RKO (cell line): ENCODE measurements around the gene IGF1R.

ENCODE experiments used
- DNase-seq: peaks from one replicate; pipeline ENCODE4 v3.0.0-alpha.2; 2016; ENCODE audit warnings: low spot score

The IGF1R gene

DNA sequence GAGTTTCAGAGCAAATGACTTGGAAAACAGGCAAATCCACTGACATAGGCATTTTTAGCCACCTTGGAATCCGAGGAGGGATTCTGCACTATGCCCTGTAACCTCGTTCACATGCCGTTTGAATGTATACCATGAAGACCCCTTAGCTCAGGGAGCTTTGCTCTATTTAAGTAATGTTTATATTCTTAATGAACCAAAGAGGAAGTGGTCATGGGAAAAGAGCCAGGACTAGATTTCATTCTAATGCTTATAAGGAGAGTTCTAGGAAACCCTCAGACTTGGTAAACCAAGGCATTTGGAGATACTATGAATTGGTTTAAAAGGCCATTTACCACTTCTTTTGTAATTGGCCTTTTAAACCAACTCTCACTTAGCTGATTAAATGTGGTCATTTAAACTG, 178.9 kb downstream of the IGF1R start:
- DNase-seq, result no peak

DNA sequence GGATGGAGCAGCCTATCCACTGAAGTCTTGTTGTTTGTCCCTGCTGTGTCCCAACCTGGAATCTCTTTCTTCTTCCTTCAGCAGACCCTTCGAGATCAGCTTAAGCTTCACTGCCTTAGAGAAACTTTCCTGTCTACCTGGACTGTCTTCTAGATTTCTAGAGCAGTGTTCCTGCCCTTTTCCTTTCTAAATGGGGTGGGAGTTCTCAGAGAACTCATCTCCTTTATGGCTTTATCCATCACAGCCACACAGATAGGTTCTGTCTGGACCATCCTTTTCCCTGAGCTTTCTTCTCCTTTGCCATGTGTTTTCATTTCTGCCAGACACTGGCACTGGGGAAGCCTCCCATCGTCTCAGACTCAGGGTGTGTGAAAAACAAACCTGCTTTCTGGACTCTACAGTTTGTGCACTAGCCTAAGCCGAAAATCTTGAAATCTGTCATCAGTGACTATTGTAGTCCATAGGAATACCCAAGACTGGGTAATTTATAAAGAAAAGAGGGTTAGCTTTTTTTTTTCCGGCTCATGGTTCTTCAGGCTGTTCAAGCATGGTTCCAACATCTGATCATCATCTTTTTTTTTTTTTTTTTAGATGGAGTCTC, 181.8 kb downstream of the IGF1R start:
- no peak for DNase-seq

DNA sequence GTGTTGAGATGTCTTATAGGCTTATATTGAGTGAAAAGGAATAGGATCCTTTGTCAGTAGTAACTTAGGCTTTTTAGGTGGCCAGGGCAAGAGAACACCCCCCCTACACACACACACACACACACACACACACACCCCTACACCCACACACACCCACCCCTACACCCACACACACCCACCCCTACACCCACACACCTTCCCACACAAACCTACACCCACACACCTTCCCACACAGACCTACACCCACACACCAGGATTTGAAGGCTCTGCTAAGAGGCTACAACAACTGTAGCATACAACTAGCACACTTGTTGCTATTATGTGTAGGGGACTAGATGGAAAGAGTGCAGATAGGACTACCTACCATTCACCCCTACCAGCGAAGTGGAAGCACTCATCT, 186.6 kb downstream of the IGF1R start:
- DNase-seq, result no peak

DNA sequence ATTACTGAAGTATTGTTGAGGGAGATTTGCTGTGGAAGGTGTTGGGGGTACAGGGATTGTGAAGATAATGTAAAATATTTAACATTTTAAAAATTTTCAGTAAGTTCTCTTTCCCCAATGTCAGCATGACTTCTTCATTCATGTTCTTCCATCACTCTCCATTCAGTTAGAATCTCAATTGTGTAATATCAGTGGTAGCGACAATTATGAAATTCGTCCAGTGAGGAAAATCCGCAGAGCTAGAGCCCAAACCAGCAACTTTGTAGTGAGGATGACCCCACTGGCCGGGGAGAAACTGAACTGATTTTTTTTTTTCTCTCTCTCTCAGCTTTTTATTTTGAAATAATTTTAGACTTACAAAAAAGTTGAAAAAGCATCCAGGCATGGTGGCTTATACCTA, 187.5 kb downstream of the IGF1R start:
- DNase-seq, result no peak

DNA sequence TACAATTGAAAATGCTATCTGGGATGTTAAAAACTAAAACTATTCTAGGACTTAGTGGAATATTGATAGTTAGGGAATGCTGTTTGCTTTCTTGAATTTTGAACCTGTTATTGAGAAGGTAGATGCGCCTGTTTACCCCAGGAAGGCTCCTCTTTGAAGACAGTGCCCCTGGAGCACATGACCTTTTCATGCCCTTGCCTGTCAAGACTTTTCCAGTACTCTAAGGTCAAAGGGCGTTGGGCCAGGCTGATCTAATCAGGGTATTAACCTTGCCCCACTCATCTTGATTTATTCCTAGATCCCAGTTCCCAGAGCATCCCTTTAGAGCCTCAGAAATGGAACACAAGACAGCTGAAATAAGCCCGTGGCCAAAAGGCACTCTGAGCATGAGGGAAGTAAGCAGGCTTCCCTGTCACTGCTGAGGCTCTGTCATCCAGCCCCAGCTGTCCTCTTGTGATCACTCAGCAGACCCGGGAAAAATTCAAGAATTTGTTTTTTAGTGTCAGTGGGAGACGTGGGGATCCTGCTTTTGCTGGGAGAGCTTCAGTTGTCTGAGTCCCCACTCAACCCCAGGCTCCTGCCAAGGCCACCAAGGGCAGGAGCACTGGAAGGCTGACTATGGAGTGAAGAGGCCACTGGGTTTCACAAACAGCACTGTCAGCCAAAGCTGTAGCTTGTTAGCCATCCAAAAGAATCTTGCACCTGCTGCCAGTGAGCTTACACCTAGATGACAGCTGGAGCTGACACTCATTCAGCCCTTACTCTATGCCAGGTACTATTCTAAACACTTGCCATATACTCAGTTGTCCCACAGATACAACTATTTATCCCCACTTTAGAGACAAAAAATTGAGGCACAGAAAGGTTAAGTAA, 190.3 kb downstream of the IGF1R start:
- DNase-seq, result no peak

DNA sequence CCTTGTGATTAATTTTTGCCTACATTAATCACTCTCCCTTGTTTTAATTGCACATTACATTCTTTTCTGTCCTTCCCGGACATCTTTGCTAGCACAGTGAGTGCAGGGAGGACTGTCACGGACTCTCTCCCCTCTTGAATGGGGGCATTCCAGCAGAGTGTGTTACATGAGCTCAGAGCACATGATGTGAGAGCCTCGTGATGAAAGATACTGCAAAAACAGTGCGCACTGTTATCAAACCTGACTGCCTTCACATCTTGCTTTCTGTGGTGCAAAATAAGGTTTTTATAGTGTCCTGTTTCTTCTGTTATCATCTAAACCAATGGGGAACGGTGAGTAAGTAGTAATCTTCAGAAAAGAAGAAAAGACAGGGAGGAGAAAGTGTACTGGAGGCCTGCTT, 191.7 kb downstream of the IGF1R start:
- DNase-seq, result no peak

DNA sequence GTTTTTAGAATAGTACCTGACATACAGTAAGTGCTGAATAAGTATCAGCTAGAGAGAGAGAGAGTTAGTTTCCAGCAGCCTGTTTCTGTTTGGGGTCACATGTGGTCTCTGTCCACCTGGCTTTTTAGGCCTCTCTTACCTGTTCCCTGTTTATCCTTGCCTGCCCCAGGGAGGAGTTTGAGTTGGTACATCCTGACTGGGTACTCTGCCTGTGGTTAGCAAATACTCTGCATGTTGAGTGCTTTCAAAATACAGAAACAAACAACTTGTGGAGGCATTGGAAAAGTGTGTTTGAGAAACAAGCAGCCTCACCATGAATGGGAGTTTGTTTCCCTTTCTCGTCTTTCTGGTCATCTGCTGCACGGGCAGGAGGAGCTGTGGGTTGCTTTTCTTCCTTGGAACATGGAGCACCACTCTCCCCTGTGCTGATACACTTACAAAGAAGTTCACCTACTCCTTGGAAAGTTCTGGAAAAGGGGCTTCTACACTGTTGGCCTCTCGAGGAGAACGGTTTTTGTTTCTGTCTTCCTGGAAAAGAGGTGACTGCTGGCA, 193.2 kb downstream of the IGF1R start:
- no peak for DNase-seq

DNA sequence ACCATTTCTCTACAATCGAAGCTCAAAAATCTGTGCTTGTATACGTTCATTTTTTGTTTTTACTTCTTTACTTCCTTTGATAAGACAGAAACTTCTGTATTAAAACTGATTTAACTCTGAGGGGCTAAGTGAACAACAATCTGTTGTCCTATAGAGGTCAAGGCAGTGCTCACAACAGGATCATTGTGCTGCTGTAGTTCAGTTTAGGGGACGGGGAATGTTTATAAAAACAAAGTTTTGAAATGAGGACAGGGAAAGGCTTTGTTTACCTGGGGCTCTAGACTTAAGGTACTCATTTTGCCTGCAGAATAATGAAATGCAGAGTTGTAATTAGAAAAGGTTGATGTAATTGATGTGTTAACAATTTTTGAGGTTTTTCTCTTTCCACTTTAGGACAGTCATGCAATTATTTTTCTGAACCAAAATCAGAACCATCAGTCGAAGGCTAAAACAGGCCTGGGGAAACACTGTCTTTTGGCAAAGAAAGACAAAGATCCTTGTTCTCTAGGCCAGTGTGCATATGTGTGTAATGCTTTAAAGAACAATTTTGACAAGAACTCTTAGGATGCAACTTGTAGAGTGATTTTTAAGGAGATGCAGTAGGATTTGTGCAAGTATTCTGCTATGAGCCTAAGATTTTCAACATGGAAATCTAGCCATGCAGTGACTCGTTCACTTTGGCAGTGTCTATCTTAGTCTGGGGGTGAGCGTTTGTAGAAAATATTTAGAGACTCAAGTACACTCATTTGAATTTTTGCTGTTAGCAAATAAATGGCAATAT, 194.0 kb downstream of the IGF1R start:
- no peak for DNase-seq

DNA sequence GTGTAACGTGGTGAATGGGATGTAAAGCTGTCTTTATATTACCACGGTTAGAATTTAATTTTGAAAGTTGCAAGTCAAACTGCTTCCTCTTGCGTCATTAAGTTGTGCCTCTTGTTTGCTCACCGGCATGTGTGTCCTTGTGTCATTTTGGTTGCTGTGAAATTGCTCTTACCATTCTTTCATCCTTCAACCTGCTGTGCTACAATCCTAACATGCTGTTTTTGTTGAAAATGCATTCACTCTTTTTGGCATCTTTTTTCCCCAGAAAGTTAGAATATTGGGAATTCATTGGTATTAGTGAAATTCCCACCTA, 194.6 kb downstream of the IGF1R start:
- no peak for DNase-seq

DNA sequence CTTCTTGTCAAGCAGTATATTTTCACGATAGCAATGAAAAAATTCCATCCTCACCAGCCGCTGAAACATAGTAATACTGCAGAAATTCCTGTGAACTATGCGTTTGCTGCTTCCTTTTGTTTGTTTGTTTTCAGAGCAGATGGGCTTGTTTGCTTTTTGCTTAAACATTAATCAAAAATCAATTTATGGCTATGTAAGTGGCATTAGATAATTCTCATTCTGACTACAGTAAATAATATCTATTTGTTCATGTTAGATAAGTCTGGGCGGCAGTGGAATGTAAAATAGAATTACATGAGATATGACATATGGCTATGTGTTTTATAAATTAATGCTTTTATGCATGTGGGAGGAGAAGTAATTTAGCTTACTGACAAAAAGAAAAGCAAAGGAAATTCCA, 195.5 kb downstream of the IGF1R start:
- no peak for DNase-seq

DNA sequence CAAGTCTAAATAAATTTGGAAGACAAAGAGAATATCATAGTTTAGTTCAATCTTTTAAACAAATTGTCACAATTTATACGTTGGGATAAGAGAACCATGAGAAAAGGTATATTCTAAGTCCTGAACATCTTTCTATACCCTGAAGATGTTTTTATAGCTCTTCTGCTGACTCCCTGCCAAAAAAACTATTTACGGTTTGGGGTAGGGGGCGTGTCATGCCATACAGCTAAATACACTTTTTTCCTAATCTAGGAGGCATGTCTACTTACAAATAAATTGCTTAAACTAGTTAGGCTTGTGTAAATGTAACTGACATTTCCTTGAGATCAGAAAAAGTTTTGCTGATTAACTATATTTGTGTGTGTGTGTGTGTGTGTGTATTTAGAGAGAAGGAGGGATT, 195.9 kb downstream of the IGF1R start:
- no peak for DNase-seq

DNA sequence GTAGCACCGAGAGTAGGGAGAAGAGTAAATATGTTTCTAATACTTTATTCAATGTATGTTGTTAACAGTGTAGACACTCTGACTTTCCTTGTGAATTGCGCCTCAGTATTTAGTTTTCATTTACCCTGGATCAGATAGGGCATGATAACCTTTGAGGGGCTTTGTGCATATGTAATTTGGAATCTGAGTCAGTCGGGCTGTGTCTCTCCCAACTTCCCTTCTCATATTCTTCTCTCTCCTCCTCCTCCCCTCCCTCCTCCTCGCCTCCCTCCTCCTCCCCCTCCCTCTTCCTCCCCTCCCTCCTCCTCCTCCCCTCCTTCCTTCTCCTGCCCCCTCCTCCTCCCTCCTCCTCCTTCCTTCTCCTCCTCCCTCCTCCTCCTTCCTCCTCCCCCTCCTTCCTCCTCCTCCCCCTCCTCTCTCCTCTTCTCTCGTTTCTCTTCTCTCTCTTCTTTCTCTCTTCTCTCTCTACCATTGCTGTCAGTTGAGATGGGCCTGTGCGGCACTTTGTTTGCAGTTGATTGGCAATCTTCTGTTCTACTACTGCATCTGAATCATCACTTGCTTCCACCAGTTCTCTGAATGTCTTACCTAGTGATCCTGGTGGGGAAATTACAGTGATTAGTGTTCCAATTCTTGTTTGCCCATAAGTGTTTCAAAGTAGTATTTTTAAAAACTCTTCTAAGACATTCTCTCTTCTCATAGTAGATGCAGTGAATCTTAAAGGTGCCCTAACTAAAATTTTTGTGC, 197.0 kb downstream of the IGF1R start:
- no peak for DNase-seq

DNA sequence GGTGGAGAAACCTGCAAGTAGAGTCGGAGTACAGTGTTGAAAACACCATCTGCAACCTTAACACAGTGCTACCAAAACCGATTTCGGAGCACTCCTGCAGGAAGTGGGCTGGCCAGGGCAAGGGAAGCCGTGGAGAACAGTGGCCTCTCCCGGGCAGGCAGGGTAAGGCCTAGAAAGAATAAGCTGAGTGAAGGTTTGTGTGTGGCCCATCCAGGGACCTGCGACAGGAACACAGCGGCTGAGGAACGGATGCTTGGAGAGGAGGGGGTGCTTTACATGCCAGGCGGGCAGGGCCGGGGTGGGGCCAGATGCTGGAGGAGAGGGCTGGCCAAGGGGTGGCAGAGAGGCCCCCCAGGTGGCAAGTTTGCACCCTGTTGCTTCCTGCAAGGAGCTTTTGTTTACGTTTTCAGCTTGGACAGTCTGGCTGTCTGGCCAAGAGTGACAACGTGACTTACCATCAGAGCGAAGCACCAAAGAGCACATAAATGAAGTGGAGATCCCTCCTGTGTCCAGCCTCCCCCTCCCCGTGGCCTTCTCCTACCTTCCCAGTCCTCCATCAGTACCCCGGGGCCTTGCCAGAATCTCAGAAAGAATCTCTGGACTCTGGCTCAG, 202.7 kb downstream of the IGF1R start:
- DNase-seq, result peak; percentile 81

DNA sequence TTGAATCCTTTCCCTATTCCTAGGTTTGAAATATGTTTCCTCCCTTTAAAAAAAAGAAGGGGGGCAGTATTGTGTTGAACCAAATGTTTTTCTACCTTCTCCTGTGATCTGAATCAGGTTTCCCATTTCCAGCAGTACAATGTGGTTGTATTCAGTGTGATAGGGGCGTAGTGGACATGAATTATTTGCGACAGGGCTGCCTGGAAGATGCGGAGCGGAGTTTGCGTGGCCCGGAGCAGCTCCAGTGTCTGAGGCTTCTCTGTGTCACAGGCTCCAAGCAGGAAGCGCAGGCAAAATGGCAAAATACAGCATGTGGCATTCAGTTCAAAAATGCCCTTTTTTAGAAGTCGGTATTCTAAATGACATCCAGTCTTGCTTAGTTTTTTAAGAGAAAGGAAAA, 204.8 kb downstream of the IGF1R start:
- peak; percentile 92 for DNase-seq

DNA sequence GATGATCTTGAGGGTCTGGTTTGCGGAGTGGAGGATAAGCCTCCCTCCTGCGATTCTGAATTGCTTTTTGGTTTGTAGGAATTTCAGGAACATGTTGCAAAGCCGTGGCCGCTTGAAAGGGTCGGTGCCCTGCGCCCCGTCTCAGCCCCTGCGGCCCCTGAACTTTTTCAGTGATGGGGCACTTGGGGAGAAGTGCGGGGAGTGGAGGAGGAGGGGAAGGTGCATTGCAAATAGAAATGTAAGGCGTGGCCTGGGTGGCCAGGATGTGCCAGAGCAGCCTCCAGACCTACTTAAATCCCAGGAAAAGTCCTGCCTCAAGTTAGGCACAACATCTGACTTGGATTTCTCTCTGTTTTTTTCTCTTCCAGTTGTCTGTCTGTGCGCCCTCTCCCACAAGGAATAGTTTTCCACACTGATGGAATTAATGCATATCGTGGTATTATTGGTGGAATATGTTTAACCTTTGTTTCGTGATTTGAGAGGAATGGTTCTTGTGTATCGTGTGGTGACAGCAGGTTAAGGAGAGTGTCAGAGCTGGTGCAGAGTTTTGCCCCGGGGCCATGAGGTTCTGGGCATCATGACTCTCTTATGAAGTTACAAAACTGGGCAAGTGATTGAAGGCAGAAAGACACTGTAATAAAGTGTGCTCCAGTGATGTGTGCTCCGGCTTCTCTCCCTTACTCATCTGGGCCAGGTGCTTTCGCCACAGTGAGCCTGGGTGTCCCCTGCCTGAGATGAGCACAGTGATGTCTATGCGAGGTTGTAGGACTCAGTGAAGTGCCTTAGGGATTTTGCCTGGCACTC, 205.5 kb downstream of the IGF1R start:
- no peak for DNase-seq

DNA sequence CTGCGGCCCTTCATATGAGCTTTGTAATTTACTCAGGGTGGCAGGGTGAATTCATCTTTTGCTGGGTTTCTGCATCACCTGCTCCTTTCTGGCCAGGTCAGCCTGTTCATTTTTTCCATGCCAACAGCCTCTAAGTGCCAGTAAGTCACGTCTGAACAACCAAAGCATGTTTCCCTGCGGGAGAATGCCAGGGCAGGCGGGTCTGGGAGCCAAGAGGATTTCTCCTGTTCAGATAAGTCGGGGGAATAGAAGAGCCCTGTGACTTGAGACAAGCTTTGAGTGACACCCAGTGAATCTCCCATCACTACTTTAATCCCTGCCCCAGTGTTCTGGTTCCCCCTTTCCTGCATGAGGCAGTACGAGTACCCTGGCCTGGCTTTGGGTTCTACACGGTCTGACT, 206.2 kb downstream of the IGF1R start:
- DNase-seq, result no peak

DNA sequence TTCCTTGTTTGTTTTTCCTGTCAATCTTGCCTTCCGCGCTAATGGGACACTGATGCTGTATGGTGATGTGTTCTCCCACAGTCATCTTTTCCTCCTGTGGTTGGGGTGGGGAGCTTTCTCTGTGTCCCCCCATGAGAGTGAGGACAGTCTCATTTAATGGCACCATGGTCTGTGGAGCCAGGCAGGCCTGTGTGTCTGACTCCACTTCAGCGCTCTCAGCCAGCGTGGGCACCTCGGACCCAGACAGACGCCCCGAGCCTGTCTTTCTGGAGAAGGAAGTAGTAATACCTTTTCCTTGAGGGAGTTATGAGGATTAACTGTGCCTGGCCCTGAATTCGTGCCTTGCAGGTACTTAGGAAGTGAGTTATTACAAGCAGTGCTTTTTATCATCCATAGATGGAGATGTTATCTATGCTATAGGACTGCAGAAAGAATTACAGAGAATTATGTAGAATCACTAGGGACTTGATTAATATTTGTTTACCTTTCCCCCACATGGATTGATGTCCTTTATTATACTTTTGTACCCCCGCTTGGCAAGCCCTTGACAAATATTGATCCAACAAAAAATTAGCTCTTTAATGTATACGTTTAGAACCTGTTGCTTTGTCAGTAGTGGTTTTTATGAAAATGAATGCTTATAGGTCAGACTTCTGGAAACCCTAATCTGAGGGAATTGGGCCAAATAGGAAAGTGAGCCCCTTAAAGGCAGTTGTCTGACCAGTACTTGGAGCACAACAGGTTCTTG, 206.9 kb downstream of the IGF1R start:
- DNase-seq, result no peak

DNA sequence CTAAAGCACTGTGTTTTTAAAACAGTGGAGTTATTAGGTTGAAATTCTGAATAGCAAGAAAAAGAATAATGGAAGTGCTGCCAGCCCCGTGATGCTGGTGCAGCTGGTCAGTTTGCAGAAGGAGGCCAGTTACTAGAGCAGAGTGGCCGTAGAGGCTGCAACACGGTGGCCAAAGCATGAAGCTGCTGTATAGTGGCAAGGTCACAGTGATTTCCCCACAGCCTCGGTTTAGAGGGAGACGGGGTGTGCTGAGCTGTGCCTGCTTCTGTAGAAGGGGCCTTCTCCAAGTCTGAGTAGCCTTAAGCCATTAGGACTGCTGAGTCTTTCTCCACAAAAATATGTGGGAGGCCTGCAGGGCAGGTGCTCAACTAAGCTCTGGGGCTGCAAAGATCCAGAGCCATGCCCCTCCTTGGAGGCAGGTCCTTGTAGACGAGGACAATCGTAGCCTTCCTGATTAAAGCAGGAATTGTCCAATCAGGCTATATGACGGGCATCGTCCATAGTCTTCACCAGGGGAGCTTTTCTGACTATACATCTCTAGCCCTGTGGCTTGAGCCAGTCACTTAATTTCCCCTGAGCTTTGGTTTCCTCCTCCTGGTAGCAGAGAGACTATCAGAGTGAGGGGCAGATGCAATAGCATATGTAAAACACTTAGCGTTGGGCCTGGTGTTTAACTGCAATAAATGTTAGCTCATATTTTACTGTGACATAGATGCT, 207.6 kb downstream of the IGF1R start:
- no peak for DNase-seq

DNA sequence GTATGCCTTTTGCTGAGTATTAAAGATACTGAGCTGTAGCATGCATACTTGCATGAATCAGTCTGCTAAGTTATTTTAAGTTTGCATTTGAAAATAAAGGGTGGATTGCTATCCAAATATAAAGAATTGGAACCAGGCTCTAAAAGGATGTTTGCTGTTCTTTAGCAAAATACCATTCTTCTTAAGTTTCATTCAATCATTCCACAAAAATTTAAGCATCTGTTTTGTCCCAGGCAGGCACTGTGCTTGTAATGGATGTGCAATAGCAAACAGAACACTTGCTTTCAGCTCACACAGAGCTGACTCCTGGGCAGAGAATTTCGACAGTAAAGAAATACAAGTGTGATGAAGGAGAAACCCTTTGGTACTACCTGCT, 208.2 kb downstream of the IGF1R start:
- DNase-seq, result no peak

DNA sequence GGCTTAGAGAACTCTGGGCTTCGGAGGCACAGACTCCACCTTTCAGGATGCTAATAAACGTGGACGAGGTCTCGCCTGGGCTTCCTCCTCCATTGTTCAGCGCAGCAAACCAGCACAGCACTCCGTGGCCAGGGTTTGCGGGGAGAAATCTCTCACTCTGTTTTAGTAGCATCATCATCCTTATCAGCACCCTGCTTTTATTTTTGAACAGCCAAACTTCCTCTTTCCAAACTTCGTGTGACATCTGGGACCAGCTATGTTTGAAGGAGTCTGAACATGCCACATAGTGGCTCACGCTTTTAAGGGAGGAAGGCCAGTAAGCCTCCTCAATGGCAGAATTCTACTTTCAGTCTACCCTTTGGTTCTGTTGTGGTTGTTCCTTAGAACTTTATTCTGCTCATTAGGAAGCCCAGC, 210.3 kb downstream of the IGF1R start:
- no peak for DNase-seq
